ENCODE data around the gene CYB561A3. TPM values are rescaled to one million over a fixed set of nuclear protein-coding genes. Genes with fewer than 3 reads are reported as not detected.

Gene CYB561A3
- total and polyA plus RNA-seq, 2 of the 13 experiments (the other 11 are each of a cell fraction or from before 2014, with no cell fraction given): 11.4 to 14.9 TPM

DNA sequence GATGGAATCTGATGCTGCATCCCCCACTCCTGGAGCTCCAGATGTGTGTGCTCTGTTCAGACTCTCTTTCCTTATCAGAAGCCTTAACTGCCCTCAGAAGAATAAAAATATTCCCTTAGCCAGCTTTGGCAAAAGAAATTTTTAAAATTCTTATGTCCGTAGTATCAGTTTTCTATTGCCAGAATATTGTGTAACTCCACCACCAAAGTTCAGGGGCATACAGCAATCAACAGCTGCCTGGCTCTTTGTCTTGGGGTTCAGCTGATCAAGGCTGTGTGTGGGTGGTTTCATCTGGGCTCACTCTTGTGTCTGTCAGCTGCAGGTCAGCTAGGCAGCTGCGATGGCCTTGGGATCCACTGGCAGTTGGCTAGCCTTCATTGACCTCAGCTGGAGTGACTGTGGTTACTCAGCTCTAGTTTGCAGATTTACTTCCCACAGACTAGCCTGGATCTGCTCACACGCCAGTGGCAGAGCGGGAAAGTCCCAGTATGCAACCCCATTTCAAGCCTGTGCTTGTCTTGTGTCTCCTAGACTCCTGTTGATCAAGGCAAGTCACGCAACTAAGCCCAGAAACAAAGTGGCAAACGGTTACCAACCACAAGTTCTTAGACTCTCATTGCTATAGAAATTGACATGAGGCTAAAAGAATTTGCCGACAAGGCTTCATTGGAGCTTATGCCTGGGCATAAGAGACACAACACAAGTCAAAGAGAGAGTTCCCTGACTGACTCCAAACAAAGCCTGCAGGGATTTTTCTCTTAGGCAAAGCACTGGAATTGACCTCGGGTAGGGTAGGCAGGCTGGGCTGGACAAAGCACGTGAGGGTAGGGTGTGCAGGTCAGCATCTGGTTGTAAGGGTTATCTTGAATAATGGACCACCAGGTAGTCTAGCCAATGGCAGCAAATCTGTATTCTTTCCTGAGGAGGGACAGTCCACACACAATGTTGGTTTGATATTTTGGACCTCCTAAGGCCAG is 8.0 kb upstream of the CYB561A3 start (continued):
- peak; percentile 49; the same call in 1 of the 2 replicates for TF ChIP-seq ZNF430 (CRISPR knock-in tag; IDR thresholded peaks at IDR 0.05)
- peak; percentile 34; the same call in 1 of the 2 replicates for TF ChIP-seq ISL2 (CRISPR knock-in tag; IDR thresholded peaks at IDR 0.05)
- TF ChIP-seq ZNF850 (CRISPR knock-in tag; conservative IDR thresholded peaks at IDR 0.05): 0 out of 2 replicates have a peak, but pooled peaks have one; percentile 34
- TF ChIP-seq, protein P1, sequence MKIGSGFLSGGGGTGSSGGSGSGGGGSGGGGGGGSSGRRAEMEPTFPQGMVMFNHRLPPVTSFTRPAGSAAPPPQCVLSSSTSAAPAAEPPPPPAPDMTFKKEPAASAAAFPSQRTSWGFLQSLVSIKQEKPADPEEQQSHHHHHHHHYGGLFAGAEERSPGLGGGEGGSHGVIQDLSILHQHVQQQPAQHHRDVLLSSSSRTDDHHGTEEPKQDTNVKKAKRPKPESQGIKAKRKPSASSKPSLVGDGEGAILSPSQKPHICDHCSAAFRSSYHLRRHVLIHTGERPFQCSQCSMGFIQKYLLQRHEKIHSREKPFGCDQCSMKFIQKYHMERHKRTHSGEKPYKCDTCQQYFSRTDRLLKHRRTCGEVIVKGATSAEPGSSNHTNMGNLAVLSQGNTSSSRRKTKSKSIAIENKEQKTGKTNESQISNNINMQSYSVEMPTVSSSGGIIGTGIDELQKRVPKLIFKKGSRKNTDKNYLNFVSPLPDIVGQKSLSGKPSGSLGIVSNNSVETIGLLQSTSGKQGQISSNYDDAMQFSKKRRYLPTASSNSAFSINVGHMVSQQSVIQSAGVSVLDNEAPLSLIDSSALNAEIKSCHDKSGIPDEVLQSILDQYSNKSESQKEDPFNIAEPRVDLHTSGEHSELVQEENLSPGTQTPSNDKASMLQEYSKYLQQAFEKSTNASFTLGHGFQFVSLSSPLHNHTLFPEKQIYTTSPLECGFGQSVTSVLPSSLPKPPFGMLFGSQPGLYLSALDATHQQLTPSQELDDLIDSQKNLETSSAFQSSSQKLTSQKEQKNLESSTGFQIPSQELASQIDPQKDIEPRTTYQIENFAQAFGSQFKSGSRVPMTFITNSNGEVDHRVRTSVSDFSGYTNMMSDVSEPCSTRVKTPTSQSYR (CRISPR knock-in tag; IDR thresholded peaks at IDR 0.05; ENCODE audit: borderline replicate concordance): no peak
- no peak for TF ChIP-seq HNRNPK (IDR thresholded peaks at IDR 0.05; ENCODE audit: low read depth, low read length, poor library complexity, severe bottlenecking)
- TF ChIP-seq, protein P2, sequence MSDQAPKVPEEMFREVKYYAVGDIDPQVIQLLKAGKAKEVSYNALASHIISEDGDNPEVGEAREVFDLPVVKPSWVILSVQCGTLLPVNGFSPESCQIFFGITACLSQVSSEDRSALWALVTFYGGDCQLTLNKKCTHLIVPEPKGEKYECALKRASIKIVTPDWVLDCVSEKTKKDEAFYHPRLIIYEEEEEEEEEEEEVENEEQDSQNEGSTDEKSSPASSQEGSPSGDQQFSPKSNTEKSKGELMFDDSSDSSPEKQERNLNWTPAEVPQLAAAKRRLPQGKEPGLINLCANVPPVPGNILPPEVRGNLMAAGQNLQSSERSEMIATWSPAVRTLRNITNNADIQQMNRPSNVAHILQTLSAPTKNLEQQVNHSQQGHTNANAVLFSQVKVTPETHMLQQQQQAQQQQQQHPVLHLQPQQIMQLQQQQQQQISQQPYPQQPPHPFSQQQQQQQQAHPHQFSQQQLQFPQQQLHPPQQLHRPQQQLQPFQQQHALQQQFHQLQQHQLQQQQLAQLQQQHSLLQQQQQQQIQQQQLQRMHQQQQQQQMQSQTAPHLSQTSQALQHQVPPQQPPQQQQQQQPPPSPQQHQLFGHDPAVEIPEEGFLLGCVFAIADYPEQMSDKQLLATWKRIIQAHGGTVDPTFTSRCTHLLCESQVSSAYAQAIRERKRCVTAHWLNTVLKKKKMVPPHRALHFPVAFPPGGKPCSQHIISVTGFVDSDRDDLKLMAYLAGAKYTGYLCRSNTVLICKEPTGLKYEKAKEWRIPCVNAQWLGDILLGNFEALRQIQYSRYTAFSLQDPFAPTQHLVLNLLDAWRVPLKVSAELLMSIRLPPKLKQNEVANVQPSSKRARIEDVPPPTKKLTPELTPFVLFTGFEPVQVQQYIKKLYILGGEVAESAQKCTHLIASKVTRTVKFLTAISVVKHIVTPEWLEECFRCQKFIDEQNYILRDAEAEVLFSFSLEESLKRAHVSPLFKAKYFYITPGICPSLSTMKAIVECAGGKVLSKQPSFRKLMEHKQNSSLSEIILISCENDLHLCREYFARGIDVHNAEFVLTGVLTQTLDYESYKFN (CRISPR knock-in tag; conservative IDR thresholded peaks at IDR 0.05): peak; percentile 87
- TF ChIP-seq ZNF317 (CRISPR knock-in tag; IDR thresholded peaks at IDR 0.05): peak; percentile 67; the same call in 1 of the 2 replicates
- peak; percentile 54 for TF ChIP-seq PHF21A (CRISPR knock-in tag; IDR thresholded peaks at IDR 0.05)
- TF ChIP-seq ZFP37 (CRISPR knock-in tag; IDR thresholded peaks at IDR 0.05; ENCODE audit: borderline replicate concordance): no peak
- peak; percentile 73; the same call in 1 of the 2 replicates for TF ChIP-seq ZNF589 (CRISPR knock-in tag; conservative IDR thresholded peaks at IDR 0.05)
- TF ChIP-seq ZNF614 (CRISPR knock-in tag; IDR thresholded peaks at IDR 0.05; ENCODE audit: borderline replicate concordance): peak; percentile 77; the same call in 1 of the 2 replicates
- no peak for TF ChIP-seq ASH2L (IDR thresholded peaks at IDR 0.05; ENCODE audit: insufficient read length, low read depth, low read length)
- TF ChIP-seq HOXD1 (CRISPR knock-in tag; IDR thresholded peaks at IDR 0.05): 0 out of 2 replicates have a peak, but pooled peaks have one; percentile 45
- TF ChIP-seq ZNF563 (CRISPR knock-in tag; IDR thresholded peaks at IDR 0.05): peak; percentile 66; the same call in 1 of the 2 replicates
- TF ChIP-seq, protein P3, sequence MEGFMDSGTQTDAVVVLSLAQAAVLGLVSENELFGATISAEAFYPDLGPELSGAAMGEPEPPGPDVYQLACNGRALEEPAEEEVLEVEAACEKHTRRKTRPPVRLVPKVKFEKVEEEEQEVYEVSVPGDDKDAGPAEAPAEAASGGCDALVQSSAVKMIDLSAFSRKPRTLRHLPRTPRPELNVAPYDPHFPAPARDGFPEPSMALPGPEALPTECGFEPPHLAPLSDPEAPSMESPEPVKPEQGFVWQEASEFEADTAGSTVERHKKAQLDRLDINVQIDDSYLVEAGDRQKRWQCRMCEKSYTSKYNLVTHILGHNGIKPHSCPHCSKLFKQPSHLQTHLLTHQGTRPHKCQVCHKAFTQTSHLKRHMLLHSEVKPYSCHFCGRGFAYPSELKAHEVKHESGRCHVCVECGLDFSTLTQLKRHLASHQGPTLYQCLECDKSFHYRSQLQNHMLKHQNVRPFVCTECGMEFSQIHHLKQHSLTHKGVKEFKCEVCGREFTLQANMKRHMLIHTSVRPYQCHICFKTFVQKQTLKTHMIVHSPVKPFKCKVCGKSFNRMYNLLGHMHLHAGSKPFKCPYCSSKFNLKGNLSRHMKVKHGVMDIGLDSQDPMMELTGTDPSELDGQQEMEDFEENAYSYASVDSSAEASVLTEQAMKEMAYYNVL (CRISPR knock-in tag; IDR thresholded peaks at IDR 0.05; ENCODE audit: borderline replicate concordance): 0 out of 2 replicates have a peak, but pooled peaks have one; percentile 15
- TF ChIP-seq, protein P4, sequence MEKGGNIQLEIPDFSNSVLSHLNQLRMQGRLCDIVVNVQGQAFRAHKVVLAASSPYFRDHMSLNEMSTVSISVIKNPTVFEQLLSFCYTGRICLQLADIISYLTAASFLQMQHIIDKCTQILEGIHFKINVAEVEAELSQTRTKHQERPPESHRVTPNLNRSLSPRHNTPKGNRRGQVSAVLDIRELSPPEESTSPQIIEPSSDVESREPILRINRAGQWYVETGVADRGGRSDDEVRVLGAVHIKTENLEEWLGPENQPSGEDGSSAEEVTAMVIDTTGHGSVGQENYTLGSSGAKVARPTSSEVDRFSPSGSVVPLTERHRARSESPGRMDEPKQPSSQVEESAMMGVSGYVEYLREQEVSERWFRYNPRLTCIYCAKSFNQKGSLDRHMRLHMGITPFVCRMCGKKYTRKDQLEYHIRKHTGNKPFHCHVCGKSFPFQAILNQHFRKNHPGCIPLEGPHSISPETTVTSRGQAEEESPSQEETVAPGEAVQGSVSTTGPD (CRISPR knock-in tag; IDR thresholded peaks at IDR 0.05): peak; percentile 88; the same call in 1 of the 2 replicates
- TF ChIP-seq NR2F1 (CRISPR knock-in tag; IDR thresholded peaks at IDR 0.05): peak; percentile 32 to 61; a peak in 2 of 4 replicates

Data from HepG2 (cell line).